ENCODE data around the gene AUTS2.

The AUTS2 gene

GRCh38 chr7:70098133-70098561 is 499.9 kb downstream of the AUTS2 start:
- no peak for DNase-seq

DNA sequence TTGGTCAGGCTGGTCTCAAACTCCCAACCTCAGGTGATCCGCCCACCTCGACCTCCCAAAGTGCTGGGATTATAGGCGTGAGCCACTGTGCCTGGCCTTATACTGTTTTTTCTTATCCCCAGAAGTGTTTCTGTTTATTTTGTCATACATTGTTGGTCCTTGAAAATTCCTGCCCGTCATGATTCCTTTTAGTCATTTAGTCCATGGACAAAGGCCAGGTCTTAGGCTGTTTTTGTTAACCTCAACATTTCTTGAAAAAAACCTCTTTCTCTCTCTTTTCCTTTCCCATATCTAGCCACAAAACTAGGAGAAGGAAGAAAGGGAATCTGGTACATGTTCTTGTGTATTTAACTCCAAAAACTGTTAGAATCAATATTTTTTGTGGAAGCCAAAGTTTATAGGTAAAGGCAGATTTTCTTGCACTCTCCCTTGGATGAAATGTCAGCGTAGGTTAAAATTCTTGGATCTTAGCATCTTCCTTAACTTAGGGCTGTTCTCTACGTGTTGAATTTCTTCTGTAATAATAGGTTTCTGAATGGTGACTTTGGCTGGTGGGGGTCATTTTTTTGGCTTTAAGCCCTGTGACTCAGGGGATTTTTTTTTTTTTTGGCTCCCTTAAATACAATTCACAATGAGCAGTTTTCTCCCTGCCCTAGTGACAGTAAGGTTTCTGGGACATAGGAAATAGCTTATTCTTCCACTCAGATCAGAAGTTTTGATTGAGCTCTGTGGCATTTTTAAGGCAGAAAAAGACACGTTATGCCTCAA is 500.8 kb downstream of the AUTS2 start:
- no peak for DNase-seq

- DNase-seq, result no peak
These were observed 506.0 kb downstream of the AUTS2 start for GRCh38 chr7:70104243-70104642.

DNA sequence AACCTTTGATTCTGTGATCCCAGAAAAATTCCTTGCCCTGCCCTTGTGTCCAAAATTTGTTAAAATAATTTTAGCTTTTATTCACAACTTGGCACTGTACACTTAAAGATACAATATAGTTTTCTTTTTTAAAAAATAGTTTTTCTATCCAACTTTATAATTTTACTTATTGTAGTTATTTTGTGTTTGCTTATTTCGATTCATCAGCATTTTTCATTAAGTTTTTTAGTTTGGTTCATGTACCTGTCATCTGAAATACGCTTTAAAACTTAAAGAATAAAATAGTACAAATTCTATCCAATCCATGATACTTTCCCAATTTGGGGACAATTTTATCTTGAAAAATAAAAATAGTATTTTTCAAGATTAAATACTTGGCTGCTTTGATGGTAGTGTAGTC is 514.8 kb downstream of the AUTS2 start:
- DNase-seq, result no peak

GRCh38 chr7:70113536-70113935 is 515.3 kb downstream of the AUTS2 start:
- DNase-seq, result no peak

DNA sequence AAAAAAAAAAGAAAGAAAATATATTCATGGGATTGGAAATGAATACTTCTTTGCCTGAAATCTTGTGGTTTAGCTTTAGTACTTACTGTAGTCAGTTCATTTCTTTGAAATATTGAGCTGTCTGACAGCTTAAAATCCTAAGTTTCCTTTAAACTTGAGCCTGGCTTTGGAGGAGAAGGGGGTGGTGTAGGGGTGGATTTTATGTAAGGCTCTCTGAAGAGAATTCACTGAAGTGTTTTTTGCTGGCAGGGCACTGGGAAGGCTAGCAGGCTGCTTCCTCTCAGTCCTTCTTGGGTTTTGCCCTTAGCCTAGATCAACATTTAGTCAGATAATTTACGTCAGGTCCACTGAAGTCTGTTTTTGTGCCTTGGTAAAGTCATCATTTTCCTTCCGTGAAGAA is 516.5 kb downstream of the AUTS2 start:
- no peak for DNase-seq

DNA sequence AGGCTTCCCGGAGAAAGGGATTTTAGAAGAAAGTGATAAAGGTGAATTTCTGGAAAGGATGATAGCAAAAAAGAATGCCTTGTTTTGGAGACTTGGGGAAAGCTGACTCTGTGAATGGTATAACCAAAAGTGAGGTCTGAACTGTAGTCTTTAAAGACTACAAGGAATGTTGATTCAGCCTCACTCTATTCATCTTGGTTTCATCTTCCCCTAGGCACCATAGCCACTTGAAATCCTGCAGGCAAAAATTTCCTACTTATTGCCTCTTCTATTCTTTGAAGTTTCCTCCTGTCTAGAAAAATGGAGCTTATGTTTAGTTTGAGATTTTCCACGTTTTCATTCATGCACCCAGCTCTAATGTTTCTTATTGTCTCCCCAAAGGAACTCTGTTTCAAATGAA is 518.0 kb downstream of the AUTS2 start:
- DNase-seq, result no peak

DNA sequence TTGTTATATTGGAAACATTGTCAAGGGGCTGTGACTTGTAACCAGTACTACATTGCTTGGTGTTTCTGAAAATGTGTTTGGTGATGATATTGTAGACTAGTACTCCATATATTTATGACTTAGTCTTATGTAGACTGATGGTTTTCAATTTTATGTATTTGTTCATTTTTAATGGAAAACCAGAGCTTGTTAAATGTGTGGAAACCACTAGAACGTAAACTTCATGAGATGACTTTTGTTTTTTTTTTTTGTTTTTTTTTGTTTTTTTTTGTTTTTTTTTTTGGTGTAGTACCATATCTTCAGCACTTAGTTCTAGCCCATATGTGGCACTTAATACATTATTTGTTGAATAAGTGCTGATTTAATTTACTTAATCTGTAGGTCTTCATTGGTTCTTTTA is 518.6 kb downstream of the AUTS2 start:
- no peak for DNase-seq

- DNase-seq, result no peak
These were observed 522.6 kb downstream of the AUTS2 start for GRCh38 chr7:70120851-70121250.

DNA sequence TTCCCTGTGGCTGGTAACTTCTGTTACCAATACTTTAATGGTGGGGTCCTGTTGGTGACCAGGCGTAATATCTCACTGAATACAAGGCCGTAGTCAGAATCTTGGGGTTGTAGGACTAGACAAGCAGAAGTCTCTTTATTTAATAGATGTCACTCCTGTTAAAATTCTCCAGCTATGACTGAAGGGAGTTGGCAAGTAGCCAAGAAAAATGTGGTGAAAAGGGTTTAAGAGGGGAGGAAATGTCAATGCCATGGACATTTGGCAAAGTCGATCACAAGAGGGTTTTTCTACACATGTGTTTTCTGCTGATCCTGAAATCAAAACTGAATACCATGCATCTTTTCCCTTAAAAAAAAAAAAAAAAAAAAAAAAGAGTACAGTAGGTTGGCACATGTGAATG is 533.5 kb downstream of the AUTS2 start:
- DNase-seq, result no peak

- DNase-seq, result no peak
These were observed 534.1 kb downstream of the AUTS2 start for GRCh38 chr7:70132226-70132851.

DNA sequence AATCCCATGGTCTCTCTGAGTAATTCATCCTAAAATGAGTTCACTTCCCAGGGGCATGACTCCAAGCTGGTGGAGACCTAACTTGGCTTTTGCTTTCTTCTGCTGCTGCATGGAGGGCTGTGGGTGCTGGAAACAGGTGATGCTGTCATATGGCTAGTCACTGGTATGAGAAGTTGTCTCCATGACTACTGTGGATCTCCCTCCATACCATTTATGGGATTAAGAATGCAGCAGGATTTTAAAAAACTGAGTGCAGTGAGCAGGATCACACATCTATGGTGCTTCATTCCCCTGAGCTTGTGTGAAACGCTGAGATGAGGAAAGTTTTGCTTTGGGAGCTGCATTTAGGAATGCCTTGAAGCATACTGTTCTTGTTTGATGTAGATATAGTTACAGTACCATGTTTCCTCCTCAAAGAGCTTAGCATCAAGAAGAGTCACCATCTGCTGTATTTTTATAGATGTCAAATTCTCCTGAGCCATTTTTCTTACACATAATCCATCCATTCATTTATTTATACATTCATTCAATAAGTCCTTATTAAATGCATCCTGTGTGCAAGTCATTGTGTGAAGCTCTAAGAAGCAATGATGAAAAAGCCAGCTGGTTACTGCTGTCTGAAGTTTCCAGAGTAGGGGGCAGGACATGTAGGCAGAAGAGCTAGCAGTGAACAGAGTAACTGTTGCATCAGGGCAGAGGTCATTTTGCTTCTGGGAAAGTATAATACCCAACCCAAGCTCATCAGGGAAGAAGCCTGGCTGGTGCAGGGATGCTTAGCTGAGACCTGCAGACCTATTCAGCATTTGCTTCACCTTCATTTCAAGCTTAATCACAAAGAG is 534.8 kb downstream of the AUTS2 start:
- DNase-seq, result no peak

DNA sequence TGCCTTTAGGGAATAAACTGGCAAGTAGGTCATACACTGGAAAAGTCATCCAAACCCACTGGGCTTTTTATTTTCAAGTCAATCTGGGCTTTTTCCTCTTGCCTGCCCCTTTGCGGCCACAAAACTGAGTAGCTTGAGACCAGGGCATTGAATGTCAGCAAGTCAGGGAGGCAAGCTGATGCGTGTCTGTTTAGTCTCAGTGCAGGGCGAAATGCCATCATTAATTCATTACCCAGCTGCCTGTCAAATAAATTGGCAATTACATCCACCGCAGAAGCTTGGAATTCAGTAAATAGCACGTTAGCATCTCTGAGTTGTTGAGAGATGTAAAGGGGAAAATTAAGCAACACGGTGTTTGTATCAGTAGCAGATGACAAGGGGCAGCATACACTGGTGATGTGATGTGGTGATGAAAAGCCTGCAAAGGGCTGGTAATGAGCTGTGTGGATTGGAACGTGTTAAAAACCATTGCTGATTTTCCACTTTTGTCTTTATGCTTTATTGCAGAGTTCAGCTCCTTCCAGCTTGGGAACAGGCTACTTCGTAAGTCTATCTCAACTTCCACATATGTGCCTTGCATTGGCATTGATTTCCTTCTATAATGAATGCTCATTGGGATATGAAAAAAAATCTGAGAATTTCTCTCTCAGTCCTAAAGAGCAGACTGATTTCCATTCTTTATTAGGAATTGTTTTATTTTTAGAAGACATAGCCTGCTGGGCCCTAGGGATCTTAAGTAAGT is 535.9 kb downstream of the AUTS2 start:
- no peak for DNase-seq

- no peak for DNase-seq
These were observed 537.4 kb downstream of the AUTS2 start for GRCh38 chr7:70135656-70136055.

GRCh38 chr7:70137126-70137525 is 538.9 kb downstream of the AUTS2 start:
- no peak for DNase-seq

GRCh38 chr7:70142247-70142932 is 544.1 kb downstream of the AUTS2 start:
- DNase-seq, result no peak

- DNase-seq, result no peak
These were observed 545.1 kb downstream of the AUTS2 start for GRCh38 chr7:70143075-70144044.

DNA sequence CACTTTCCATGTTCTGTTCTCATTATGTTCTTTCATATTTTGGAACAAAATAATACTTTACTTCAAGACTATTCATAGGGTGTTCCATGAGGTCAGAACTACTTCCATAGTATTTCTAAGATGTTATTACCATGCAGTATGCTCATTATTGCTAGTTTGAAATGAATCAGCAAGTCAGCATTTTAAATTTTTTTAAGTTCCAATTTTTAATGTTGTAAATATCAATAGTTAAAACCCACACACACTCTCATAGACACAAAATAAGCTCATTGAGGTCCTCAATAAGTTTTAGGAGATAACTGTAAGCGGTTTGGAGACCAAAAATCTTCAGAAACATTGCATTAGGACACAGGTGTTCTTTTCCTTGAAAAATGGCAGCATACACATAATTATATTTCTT is 550.7 kb downstream of the AUTS2 start:
- no peak for DNase-seq

DNA sequence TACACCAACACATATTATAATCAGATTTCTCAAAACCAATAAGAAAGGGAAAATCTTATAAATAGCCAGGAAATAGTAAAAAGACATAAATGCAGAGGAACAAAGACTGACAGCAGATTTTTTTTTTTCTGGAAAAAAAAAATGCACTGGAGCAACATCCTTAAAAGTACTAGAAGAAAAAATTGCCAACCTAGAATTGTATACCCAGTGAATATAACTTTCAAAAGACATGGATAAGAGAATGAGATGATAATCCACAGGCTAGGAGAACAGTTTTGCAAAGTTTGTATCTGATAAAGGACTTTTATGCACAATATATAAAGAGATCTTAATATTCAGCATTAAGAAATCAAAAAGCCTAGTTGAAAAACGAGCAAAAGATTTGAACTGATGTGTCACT is 554.0 kb downstream of the AUTS2 start:
- no peak for DNase-seq

- DNase-seq, result no peak
These were observed 555.7 kb downstream of the AUTS2 start for GRCh38 chr7:70153933-70154332.

DNA sequence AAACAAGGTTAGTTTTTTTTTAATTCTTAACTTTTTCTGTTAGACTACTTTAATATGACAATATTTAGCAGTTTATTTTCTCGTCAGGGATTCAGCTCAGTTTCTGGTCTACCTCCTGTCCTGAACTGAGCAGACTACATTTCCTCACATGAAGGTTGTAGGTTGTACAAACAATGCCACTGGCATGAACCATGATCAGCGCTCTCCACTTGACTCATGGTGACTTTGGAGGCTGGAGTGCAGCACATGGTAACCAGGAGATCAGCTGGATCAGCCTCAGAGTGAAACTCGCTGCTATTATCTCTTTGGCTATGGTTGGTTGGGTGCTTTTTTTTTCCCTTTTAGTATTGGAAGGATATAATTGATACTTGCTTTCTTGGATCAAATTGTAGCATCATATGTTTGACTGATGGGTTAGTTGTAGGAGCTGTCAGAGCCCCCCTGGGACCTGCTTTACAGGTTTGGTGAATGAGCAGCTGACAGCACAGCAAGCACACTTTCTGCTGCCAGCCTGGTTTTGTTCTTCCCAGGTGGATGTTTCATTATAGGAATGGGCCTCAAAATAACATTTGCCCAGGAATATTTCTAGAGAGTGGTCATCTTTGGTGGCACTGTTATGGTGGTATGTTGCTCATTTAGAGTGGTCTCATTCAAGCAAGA is 556.4 kb downstream of the AUTS2 start:
- no peak for DNase-seq

All from T-helper 1 cell (primary cell).